Activated gamma-delta T cell (primary cell): ENCODE data around the gene DIO1.
"Not testable (repeated sequence)": the region's sequence is repeated elsewhere in the genome, so short reads cannot be mapped to it uniquely, and the experiment has no call there.

Experiments
- DNase-seq: peaks from one replicate; lab custom pipeline; 2025; lab: John Stamatoyannopoulos, UW
- total RNA-seq, 2 donors: gene quantifications; one replicate each; lab custom pipeline; 2026; lab: John Stamatoyannopoulos, UW

Gene DIO1
- total RNA-seq = 0 reads per million in 2 donors

DNA sequence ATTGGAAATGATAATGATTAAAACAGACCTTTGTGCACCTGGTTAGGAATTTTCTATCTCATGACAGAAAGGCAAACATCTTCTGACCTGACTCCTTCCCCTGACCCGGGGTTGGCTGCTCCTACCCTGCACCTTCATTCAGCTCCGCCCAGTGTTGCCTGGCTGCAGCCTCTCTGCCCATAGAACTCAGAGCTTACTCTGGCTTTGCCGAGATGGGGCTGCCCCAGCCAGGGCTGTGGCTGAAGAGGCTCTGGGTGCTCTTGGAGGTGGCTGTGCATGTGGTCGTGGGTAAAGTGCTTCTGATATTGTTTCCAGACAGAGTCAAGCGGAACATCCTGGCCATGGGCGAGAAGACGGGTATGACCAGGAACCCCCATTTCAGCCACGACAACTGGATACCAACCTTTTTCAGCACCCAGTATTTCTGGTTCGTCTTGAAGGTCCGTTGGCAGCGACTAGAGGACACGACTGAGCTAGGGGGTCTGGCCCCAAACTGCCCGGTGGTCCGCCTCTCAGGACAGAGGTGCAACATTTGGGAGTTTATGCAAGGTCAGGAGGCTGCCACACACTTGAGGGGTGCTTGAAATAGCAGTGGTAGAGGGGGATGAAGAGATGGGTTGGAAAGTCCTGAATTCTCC lies at the start of gene DIO1:
DIO1 (plus strand) TSS at position 189 of the 638 bp plus-strand sequence; CDS start at position 213, 24 bp downstream.
- DNase-seq = no peak

DNA sequence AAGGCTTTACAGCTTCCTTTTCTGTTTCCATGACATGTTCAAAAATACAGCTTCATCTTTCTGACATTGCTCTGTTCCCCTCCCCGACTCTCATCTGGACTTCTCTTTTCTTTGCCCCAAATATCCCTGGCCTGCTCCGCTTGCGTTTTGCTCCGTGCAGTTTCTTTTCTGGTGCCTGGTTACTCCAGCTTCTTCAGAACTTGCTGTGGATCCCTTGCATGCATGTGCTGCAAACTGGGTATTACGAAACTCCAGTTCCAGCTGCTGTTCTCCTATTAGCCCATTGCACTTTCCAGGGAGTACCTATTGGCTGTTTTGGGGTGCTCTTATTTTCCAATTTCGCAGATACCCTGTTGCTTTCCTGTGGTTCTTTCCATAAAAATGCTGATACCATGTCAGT lies 46.0 kb upstream of the DIO1 start:
- DNase-seq = no peak

DNA sequence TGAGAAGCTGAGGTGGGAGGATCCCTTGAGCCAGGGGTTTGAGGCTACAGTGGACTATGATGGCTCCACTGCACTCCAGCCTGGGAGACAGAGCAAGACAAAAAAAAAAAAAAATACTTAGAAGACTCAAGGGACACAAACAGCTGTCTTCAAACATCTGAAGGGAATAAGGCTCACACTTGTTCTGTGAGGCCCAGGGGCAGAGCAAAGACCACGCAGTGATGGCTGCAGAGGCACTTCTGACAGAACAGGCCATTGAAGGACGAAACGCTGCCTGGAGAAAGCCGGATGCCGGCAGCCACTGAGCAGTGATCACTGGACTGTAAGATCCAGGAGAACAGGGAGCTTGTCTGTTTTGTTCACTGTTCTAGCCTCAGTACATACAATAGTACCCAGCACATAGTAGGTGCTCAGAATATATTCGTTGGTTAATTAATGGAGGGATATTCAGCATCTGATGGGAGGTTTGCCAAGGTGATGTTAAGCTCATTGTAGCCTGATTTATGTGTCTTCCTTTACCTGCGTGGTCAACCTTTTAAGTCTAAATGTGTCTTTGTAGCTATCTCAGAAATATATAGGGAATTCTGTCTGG lies 43.8 kb upstream of the DIO1 start:
- no peak for DNase-seq

DNA sequence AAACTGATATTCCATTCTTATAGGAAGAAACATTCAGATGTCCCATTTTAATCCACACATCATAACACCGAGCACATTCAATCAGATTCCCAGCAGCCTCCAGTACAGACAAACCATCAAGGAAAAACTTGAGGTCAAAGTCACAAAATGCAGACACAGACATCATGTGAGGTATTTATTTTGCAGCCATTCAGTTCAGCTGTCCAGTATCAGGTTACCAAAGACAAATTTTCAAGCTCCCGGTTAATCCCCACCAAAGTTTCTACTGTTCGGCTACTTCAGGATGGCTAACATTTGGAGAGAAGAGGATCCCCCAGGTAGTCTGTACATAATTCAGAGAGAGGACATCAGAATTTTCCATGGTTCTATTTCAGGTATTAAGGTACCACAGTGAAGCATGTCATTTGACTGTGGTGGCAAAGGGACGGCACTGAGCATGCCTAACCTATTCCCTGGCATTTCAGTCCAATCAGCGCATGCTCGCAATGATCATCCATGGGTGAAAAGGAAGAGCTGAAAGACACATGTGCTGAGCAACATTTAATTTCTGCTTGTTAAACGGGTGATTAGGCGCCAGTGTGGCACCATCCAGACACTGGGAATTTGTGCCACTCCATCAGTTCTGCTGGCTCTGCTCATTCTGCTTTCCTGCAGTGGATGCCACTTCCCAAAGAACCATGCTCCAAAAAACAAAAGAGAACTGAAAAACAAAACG lies 42.3 kb upstream of the DIO1 start:
- DNase-seq = no peak

DNA sequence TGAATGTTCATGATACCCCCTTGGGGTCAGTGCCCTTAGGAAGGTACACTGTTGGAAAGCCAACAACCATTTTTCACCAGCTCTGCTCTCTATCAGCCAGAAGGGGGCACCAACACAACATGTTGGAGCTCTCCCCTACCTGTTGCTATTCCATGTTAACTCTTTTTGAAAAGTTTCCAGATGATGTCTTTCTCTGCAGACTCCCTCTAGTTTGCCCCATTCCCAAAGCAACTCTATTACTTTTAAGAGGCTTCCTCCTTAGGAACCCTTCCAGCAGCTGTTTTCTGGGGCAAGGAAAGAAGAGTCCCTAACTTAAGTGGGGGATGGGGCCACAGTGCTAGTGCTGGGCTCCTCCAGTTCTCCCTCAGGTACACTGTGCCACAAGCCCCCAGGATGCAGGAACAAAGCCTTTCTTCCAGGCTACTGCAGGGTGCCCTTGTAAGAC lies 33.0 kb upstream of the DIO1 start:
- DNase-seq = no peak

DNA sequence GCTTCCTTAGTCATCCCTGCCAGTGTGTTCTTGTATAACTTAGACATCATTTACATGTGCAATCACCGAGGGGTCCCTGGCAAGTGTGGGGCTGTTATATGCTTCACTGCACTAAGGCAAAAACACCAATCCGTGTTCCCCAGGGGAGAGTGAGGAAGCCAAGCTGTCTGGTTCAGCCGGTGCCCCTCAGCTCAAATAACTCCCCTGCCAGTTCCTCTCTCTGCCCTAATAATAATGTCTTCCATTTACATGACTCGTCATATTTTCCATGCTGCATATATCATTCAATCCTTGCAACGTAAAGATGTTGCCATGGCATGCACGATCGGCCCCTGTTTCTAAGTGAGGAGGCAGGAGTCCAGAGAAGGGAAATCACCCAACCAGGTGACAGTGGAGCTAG lies 31.5 kb upstream of the DIO1 start:
- no peak for DNase-seq

DNA sequence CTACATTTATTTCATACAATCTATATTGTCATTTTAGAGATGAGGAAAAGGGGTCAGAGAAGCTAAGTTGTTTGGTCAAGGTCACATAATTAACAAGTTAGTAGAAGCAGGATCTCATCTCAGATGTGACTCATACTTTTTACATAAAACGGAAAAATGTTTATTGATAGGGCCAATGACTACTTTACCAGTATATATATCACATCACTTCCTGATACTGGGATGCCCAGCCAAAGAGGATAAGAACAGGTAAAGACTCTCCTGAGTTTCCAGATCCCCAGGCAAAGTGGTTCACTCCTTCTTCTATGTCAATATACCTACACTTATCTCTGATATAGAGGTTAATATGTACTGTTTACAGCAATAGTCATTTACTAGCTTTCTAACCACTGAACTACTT lies 25.4 kb upstream of the DIO1 start:
- no peak for DNase-seq

DNA sequence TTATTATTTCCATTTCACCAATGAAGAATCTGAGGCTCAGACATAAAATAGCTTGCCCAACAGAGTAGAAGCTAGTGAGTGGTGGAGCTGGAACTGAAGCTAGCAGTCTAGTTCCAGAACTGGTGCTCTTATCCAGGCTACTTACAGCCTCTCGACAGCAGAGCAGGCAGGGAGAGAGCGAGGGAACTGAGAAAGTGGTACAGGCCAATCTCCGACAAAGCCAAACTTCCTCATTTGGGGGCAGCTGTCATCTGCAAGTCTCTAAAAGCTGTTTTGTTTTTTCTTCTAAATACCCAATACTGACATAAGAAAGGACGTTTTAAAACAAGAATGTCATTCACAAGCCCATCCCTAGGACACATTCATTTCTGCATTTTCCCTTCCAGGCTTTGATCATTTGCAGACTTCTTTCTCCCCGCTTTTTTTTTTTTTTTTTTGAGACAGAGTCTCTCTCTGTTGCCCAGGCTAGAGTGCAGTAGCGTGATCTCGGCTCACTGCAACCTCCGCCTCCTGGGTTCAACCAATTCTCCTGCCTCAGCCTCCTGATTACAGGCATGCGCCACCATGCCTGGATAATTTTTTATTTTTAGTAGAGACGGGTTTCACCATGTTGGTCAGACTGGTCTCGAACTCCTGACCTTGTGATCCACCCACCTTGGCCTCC lies 24.4 kb upstream of the DIO1 start:
- DNase-seq = no peak

DNA sequence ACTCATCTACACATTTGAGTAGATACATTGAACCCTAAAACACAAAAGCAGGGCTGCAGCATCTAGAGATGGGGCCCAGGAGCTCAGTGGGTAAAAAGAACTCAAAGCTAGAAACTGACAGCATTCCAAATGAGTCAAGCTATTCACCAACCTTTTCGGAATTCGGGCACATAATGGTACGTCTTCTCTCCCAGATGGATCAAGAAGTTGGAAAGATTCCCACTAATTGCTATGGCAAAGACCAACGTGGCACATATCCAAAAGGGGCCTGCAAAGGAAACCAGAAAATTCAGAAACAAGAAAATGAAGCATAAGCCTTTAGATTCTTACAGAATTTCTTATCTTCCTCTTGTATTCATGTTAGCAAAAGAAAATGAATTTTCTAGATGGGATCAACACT lies 22.8 kb upstream of the DIO1 start:
- DNase-seq = no peak

DNA sequence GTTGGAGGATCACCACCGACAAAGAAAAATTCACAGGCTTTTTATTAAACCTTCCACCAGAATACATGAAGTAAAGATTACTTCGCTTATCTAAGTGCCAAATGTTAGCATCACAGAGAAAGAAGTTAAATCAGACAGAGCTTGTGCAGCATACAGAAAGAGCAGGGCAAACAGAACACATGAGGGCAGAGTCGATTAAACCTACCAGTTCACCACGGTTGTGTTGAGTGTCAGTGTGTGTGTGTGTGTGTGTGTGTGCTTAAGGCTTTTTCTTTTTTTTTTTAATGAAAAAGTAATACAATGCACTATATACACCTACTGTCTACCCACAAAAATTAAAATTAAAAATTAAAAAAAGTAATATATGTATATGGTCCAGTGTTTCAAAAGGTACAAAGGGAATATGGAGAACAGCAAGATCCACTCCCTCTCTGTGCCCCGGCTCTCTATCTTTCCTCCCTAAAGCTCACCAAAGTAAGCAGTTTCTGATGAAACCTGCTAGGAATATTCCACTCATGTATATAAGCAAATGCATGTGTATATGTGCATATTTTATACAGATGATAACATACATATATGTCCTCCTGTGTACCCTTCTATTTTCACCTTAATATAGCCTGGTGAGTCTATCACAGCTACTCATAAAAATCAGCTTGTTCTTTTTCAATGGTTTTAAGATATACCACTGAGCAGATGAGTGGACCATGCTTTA lies 22.1 kb upstream of the DIO1 start:
- no peak for DNase-seq

DNA sequence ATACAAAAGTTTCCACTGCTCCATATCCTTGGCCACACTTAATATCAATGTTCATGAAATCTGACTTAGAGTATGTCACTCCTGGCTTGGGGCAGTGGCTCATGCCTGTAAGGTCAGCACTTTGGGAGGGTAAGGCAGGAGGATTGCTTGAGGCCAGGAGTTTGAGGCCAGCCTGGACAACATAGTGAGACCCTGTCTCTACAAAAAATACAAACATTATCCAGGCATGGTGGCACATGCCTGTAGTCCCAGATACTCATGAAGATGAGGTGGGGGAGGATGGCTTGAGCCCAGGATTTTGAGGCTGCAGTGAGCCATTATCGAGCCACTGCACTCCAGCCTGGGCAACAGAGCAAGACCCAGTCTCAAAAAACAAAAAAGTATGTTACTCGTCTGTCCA lies 18.8 kb upstream of the DIO1 start:
- DNase-seq = not testable (repeated sequence)

DNA sequence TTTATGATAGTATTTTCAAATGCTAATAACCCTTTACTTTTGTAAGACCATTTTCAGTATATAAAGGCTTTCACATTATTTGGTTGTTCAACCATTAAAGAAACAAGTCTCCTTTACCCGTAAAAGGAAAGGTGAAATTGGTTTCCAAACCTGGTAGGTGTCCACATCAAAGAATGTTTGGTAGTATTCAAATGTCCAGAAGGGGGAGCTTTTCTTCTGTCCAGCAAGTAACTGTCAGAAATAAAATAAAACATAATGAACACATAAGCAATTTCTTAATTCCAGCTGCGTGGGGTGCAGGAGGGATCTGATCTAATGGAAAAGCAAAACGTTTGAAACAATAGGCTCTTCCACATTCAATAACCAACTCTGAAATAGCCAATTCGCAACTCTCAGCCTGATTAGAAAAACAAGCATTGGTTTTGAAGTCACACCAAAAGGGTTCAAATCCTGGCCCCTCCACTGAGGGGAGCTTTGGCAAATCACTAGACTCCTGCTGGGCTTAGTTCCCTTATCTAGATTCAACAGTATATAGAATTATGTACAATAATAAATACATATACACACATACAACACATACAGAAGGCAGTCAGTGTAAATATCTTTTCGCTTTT lies 15.4 kb upstream of the DIO1 start:
- no peak for DNase-seq

DNA sequence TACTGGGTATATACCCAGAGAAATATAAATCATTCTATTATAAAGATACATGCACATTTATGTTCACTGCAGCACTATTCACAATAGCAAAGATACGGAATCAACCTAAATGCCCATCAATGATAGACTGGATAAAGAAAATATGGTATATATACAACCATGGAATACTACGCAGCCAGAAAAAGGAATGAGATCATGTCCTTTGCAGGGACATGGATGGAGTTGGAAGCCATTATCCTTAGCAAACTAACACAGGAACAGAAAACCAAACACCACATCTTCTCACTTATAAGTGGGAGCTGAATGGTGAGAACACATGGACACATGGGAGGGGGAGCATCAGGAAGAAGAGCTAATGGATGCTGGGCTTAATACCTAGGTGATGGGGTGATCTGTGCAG lies 12.1 kb upstream of the DIO1 start:
- DNase-seq = not testable (repeated sequence)

DNA sequence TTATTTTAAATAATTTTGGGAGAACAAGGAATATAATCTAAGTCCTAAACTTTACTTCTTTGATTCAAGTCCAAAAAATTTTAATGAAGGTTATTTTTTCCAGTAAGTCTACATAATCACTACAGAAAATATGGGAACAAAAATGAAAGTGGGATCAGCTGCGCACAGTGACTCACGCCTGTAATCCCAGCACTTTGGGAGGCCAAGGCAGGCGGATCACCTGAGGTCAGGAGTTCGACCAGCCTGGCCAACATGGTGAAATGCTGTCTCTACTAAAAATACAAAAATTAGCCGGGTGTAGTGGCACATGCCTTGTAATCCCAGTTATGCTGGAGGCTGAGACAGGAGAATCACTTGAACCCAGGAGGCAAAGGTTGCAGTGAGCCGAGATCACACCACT lies 10.4 kb upstream of the DIO1 start:
- not testable (repeated sequence) for DNase-seq

DNA sequence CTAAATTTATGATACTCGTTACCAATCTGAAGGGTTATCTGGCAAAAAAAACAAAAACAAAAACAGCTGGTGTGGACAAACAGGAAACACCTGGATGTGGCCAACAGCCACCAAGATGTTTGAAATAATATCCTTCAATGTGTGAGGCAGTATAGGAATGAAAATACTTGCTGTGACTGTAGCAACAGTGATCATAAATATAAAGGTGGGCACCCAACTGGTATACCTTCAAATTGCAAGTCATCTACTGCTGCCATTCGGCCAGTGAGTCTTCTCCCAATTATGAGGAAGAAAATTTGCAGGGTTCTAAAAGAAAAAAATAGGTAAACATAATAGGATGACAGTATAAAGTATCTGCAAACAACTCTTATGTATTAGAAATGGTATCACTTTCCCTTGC lies 5.3 kb upstream of the DIO1 start:
- no peak for DNase-seq

DNA sequence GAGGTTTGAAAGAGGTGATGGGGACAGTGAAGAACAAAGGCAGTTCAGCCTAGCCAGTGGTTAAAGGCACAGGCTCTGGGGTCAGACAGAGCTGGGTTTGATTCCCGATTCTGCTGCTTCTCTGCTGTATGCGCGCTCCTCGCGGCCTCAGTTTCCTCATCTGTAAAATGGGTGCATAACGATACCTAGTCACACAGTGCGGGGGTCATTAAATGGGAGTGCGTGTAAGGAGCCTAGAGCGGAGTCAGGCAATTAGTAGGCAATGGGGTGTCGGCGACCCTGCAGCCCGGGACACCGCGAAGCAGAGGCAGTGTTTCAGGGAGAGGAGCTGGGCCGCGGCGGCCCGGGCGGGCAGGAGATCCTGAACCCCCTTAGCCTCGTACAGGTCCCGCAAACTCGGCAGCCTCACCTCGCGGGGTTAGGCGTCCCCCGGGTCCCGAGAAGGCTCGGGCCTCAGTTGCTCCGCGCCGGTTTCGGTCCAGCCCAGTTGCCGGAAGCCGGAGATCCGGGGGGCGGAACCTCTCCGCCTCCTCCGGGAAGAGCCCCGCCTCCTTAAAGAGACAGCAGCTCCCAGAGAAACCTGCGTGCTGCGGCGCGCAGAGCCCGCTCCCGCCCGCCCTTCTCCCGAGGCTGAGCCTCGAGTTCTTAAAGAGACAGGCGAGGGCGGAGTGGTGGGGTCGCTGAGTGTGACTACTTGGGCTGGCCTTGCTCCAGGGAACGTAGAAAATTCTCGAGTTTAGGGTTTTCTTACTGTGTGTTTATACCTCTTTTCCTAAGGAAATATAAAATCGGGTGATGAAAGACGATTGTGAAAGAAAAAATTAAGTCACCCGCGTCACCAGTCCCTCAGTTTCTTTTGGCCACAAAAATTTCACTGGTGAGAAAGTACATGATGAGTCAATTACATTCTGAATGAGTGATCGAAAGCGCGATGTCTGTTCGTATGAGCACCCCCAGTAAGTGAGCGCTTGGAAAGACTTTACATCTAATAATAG lies 4.4 kb upstream of the DIO1 start, which contains the start of gene YIPF1:
YIPF1 (minus strand) TSS at position 494 of the 995 bp plus-strand sequence. CDS start 860 bp downstream, outside the sequence.
- peak; percentile 68 for DNase-seq

DNA sequence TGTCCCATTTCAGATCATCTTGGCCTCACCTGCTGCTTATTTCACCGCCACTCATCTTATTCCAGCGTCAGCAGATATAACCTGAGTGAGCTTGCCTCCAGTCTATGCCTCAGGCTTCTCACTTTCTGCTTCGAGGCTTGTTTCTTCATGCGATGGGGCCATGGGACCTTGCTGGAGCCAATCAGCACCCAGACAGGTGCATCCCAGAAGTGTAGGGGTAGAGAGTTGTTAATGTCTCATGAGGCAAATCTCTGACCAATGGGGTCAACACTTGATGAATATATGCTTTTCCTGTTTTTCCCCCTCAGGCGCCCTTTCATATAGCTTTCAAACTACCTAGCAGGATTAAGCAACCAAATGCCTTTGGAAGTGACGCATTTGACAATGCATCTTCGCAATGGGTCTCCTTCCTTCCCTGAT lies 3.5 kb upstream of the DIO1 start:
- no peak for DNase-seq

DNA sequence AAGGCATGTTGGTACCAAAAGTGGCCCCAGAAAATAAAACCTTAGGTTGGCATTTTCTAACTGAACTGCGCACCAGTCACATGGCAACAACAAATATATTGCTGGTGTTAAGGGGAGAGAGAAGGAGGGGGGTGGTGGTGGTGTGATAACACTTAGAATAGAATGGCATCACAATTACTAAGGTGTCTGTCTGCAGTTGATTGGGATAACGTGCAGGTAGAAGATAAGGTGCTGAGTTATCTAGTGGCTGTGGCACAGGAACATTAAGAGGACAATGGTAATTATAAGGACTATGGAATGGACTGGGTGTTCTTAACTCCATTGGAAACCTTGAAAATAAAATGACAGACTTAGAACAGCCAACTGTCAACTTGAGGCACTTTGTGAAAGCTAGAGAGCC lies 3.0 kb upstream of the DIO1 start:
- DNase-seq = no peak

DNA sequence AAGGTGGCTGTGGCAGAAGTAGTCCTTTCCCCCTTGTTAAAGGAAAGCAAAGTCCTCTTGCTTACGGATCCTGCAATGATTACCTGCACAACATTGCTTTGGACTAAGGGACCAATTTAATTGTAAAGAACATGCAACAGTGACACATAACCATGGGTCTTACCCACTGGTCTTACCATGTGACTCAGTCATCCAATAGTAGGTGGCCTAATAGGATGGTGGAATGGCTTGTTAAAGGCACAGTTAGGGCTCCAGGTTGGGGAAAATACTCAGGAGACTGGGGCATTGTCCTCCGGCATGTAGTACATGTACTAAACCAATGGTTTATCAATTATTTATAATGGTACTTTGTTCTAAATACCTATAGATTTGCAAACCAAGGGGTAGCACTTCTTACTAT lies 2.3 kb upstream of the DIO1 start:
- no peak for DNase-seq

DNA sequence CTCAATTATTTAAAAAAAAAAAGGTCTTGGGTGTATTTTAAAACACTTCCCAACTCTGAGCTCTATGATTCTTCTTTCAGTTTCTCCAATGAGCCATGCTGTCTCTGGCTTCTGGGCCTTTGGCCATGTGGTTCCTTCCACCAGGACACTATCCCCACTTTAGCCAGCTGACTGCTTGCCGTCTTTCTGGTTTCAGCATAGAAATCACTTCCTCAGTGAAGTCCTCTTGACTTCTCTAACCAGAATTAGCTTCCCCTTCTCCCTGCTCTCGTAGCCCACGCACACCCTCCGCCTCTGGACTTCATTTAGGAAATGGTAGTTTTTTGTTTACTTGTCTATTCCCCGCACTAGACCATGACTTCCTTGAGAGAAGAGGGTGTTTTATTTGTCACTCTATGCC lies 1.1 kb upstream of the DIO1 start:
- no peak for DNase-seq
